A673 (cell line): ENCODE measurements around the gene APCDD1L. TPM values are rescaled to one million over a fixed set of nuclear protein-coding genes. Genes with fewer than 3 reads are reported as not detected.

Source experiments
- BruUV-seq: library from RNA; stranded (reverse); fragments of 400-500 nt; replicated peaks from 2 replicates; lab custom pipeline; 2021; lab: Mats Ljungman, UMichigan
- CTCF ChIA-PET: fragments of 300-600 bp; sonication (Branson Sonifier 250); formaldehyde crosslinking; loops from one replicate; lab custom pipeline; 2022; ENCODE audit warnings: antibody characterized with exemption; lab: Charles Lee
- POLR2A ChIA-PET: fragments of 300-600 bp; sonication (Branson Sonifier 250); formaldehyde crosslinking; loops from one replicate; lab custom pipeline; 2022; ENCODE audit warnings: antibody characterized with exemption; ENCODE audit not compliant: low non-redundant PET; lab: Charles Lee
- DNase-seq: peaks from one replicate; pipeline ENCODE4 v3.0.0-alpha.2; 2015; ENCODE audit warnings: low spot score
- H3K27ac ChIP-seq: fragments of 200-600 bp; sonication (generic); 2 replicates; pipeline ENCODE4 v1.5.1; 2016; ENCODE audit warnings: mixed run types, low read depth, mild to moderate bottlenecking, mixed read lengths, antibody characterized with exemption, low read length; ENCODE audit not compliant: poor library complexity, severe bottlenecking
- H3K27me3 ChIP-seq: fragments of 200-600 bp; sonication (generic); replicated peaks from 2 replicates; pipeline ENCODE4 v1.6.1; 2017; ENCODE audit warnings: mixed run types, low read depth, mild to moderate bottlenecking, mixed read lengths, antibody characterized with exemption, low read length; ENCODE audit not compliant: insufficient read depth, poor library complexity
- H3K36me3 ChIP-seq: fragments of 200-600 bp; sonication (generic); 2 replicates; pipeline ENCODE4 v1.6.1; 2016; ENCODE audit warnings: mixed run types, mild to moderate bottlenecking, mixed read lengths, antibody characterized with exemption, low read length; ENCODE audit not compliant: insufficient read depth, poor library complexity, severe bottlenecking
- H3K4me1 ChIP-seq: fragments of 200-600 bp; sonication (generic); 2 replicates; pipeline ENCODE4 v1.6.1; 2017; ENCODE audit warnings: mixed run types, mild to moderate bottlenecking, mixed read lengths, antibody characterized with exemption, low read length; ENCODE audit not compliant: insufficient read depth, poor library complexity, severe bottlenecking
- H3K4me3 ChIP-seq: fragments of 200-600 bp; sonication (generic); 2 replicates; pipeline ENCODE4 v1.5.1; 2016; ENCODE audit warnings: low read depth, mixed run types, mild to moderate bottlenecking, mixed read lengths, low read length; ENCODE audit not compliant: poor library complexity, severe bottlenecking
- H3K9me3 ChIP-seq: fragments of 200-600 bp; sonication (generic); 2 replicates; pipeline ENCODE4 v1.6.1; 2016; ENCODE audit warnings: mixed run types, low read depth, mild to moderate bottlenecking, mixed read lengths, antibody characterized with exemption, low read length; ENCODE audit not compliant: poor library complexity, severe bottlenecking
- EZH2 ChIP-seq: fragments of 200-600 bp; sonication (generic); IDR thresholded peaks from 2 replicates; pipeline ENCODE4 v1.6.1; 2017; ENCODE audit warnings: borderline replicate concordance, low read depth, mild to moderate bottlenecking, mixed read lengths, antibody characterized with exemption, low read length; ENCODE audit not compliant: poor library complexity, severe bottlenecking
- intact Hi-C: fragments of 100-400 bp; cut with micrococcal nuclease; formaldehyde crosslinking; loops from one replicate; pipeline ENCODE4 v1.10.0; 2022; ENCODE audit not compliant: unreplicated experiment
- total RNA-seq: library from RNA; stranded (reverse); gene quantifications from 2 replicates; pipeline ENCODE4 v1.2.3, GENCODE V29; 2021
- TF ChIP-seq, protein P1 (sequence below): fragments of 300-800, 200-600 bp; sonication (generic); conservative IDR thresholded peaks from 2 replicates; pipeline ENCODE4 v1.5.1; 2017; ENCODE audit warnings: low read depth, mild to moderate bottlenecking, antibody characterized with exemption, low read length, moderate library complexity, mixed read lengths

Gene APCDD1L
- total RNA-seq, 1 experiment from 2014 or later = not detected

DNA sequence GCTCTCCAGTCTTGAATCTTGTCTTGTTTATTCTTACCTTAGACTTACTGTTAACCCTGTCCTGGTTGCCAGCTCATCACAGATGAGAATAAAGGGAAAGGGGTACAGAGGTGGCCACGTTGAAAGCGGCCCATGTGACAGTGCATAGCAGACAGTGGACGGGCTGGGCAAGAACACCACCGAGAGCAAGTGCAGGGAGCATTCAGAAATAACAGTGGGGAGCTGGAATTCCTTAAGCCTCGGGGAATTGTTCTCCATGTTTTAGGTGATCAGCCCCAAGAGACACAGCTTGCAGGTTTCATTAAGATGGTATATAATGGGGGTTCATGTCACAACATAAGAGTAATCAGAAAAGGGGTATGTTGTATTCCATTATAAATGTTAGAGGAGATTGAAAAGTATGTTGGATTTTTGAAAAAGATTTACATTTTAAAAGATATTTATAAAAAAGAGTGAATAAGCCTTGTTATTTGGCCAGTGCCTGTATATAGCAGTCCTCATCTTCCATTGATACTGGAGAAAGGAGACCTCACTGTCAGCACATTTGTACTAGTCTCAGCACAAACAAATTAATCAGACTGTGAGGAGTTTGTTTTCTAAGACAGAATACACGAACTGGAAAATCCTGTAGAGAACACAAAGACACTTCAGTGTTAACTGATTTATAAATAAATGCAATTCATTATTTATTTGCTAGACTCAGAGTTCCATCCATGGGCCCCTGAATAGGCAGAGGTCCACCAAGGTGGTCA lies 90.8 kb downstream of the APCDD1L start:
- no TSS peak for BruUV-seq
- no peak for DNase-seq
- CTCF ChIA-PET = no interaction called here

DNA sequence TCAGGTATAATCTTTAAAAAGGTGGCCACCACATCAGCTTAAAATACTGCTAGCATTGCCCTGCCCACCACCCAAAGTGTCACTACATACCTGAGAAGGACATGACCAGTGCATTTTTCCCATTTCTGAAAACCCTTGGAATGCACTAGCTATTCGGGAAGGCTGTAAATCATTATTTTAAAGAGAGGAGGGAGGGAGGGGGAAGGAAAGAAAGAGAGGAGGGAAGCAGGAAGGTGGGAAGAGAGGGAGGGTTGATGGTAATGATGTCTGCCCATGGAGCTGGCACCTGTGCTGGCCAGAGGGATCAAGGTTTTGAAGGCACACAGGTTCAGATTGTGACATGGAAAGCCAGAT lies 93.7 kb downstream of the APCDD1L start:
- no peak overlapping the region for H3K27ac ChIP-seq
- DNase-seq = no peak
- no peak overlapping the region for H3K4me3 ChIP-seq
- intact Hi-C loops = no loop called here
- H3K9me3 ChIP-seq = no peaks in the 10 kb centered on the region
- POLR2A ChIA-PET = no interaction called here
- CTCF ChIA-PET = no interaction called here
- H3K4me1 ChIP-seq = peaks cover 6% of the 10 kb centered on the region
- BruUV-seq = no TSS peak
- TF ChIP-seq EZH2 = no peak
- TF ChIP-seq, protein P1, sequence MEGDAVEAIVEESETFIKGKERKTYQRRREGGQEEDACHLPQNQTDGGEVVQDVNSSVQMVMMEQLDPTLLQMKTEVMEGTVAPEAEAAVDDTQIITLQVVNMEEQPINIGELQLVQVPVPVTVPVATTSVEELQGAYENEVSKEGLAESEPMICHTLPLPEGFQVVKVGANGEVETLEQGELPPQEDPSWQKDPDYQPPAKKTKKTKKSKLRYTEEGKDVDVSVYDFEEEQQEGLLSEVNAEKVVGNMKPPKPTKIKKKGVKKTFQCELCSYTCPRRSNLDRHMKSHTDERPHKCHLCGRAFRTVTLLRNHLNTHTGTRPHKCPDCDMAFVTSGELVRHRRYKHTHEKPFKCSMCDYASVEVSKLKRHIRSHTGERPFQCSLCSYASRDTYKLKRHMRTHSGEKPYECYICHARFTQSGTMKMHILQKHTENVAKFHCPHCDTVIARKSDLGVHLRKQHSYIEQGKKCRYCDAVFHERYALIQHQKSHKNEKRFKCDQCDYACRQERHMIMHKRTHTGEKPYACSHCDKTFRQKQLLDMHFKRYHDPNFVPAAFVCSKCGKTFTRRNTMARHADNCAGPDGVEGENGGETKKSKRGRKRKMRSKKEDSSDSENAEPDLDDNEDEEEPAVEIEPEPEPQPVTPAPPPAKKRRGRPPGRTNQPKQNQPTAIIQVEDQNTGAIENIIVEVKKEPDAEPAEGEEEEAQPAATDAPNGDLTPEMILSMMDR = no peak
- peaks cover 9% of the 10 kb centered on the region for H3K36me3 ChIP-seq
- H3K27me3 ChIP-seq = no peaks in the 10 kb centered on the region

More for the DNA sequence above, 90.8 kb downstream of the APCDD1L start:
- no peaks in the 10 kb centered on the region for H3K9me3 ChIP-seq
- peak overlapping the region; percentile 13 for H3K27ac ChIP-seq
- no peaks in the 10 kb centered on the region for H3K27me3 ChIP-seq
- POLR2A ChIA-PET = no interaction called here
- intact Hi-C loops = no loop called here
- H3K4me1 ChIP-seq = peaks cover 6% of the 10 kb centered on the region
- no peak overlapping the region for H3K4me3 ChIP-seq
- peaks cover 3% of the 10 kb centered on the region for H3K36me3 ChIP-seq
- TF ChIP-seq, protein P1 = no peak
- TF ChIP-seq EZH2 = no peak

DNA sequence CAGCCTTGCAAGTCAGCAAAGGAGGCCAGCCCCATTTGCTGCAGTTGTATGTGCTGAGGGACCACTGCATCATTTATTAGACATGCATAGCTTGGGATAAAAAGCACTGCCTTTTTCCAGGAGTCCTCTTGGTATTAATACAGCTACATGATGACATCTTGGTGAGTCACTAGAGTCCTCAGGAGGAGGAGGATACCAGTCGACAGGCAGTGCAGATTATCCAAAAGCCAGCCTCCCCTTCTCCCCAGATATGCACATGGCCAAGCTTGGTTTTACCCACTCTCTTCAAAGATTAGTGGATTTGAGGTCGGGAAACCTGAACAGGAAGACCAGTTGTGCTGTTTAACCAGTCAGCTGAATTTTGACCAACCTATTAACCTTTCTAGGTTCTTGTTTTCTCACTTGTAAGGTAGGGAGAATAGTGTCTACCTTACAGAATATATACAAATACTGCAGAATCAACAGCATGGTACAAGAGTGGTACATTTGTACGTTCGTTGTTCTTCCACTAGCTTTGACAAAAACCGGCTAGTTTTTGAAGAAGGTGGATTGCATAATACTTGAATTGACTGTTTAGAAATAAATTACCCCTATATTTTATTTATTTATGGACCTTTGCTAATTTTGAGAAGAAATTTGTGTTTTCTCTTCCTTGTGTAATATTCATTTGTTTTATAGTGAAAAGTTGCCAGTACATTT lies 94.3 kb downstream of the APCDD1L start:
- Histone ChIP-seq H3K9me3 (no peaks in the 10 kb centered on the region), H3K27me3 (no peaks in the 10 kb centered on the region), H3K36me3 (peaks cover 9% of the 10 kb centered on the region), H3K4me3 (no peak overlapping the region), H3K27ac (no peak overlapping the region), H3K4me1 (peaks cover 6% of the 10 kb centered on the region)
- CTCF ChIA-PET = no interaction called here
- no peak for TF ChIP-seq EZH2
- TF ChIP-seq, protein P1 = no peak
- BruUV-seq = no TSS peak
- intact Hi-C loops = no loop called here
- POLR2A ChIA-PET = no interaction called here
- DNase-seq = no peak
